Stimulated activated CD4-positive, alpha-beta T cell treated with anti-CD3 and anti-CD28 coated beads, TNF-alpha, amount 100 ng/mL, for 48 hours (primary cell): ENCODE data around the gene WDFY3.

ENCODE experiments used
- DNase-seq, 3 donors: peaks; one replicate each; pipeline ENCODE4 v3.0.0-alpha.2; 2020; ENCODE audit warnings: low read depth in 3 of 3

Gene WDFY3

GRCh38 chr4:84952776-84953175 lies 13.7 kb downstream of the WDFY3 start:
- no peak for DNase-seq

GRCh38 chr4:84952004-84952403 lies 14.5 kb downstream of the WDFY3 start:
- DNase-seq, result no peak

GRCh38 chr4:84948056-84948455 lies 18.4 kb downstream of the WDFY3 start:
- DNase-seq, result no peak

GRCh38 chr4:84944947-84945346 lies 21.5 kb downstream of the WDFY3 start:
- no peak for DNase-seq

GRCh38 chr4:84940960-84941359 lies 25.5 kb downstream of the WDFY3 start:
- DNase-seq, result no peak

- DNase-seq, result no peak
Measured at GRCh38 chr4:84939113-84939512, 27.4 kb downstream of the WDFY3 start.

GRCh38 chr4:84938316-84938715 lies 28.2 kb downstream of the WDFY3 start:
- no peak for DNase-seq

- no peak for DNase-seq
Measured at GRCh38 chr4:84937381-84937977, 29.0 kb downstream of the WDFY3 start.

GRCh38 chr4:84936123-84936522 lies 30.4 kb downstream of the WDFY3 start:
- DNase-seq, result no peak

- no peak for DNase-seq
Measured at GRCh38 chr4:84932462-84932861, 34.0 kb downstream of the WDFY3 start.

- no peak for DNase-seq
Measured at GRCh38 chr4:84931961-84932360, 34.5 kb downstream of the WDFY3 start.

- no peak for DNase-seq
Measured at GRCh38 chr4:84931274-84931673, 35.2 kb downstream of the WDFY3 start.

- no peak for DNase-seq
Measured at GRCh38 chr4:84928089-84928488, 38.4 kb downstream of the WDFY3 start.

GRCh38 chr4:84927428-84927827 lies 39.1 kb downstream of the WDFY3 start:
- DNase-seq, result no peak

GRCh38 chr4:84925558-84925957 lies 40.9 kb downstream of the WDFY3 start:
- no peak for DNase-seq

- DNase-seq, result no peak
Measured at GRCh38 chr4:84924434-84924833, 42.1 kb downstream of the WDFY3 start.

GRCh38 chr4:84920617-84921016 lies 45.9 kb downstream of the WDFY3 start:
- DNase-seq, result no peak

GRCh38 chr4:84917869-84918600 lies 48.5 kb downstream of the WDFY3 start:
- no peak for DNase-seq

GRCh38 chr4:84917086-84917821 lies 49.2 kb downstream of the WDFY3 start:
- DNase-seq, result no peak

- no peak for DNase-seq
Measured at GRCh38 chr4:84916227-84916626, 50.3 kb downstream of the WDFY3 start.

GRCh38 chr4:84915396-84915780 lies 51.1 kb downstream of the WDFY3 start:
- DNase-seq, result no peak

- DNase-seq, result no peak
Measured at GRCh38 chr4:84914686-84915395, 51.6 kb downstream of the WDFY3 start.
